ENCODE results near the gene COL2A1. TPM values are rescaled to one million over a fixed set of nuclear protein-coding genes. Genes with fewer than 3 reads are reported as not detected.

The COL2A1 gene
- total RNA-seq, 1 experiment from 2014 or later: 10.8 TPM

GRCh38 chr12:48026060-48026827, 22.0 kb upstream of the COL2A1 start:
- H2AFZ ChIP-seq (ENCODE audit: low read length): no peak overlapping the region
- H3K14ac ChIP-seq (ENCODE audit: insufficient read depth, low read length): no peak overlapping the region
- no peak for DNase-seq
- WGBS (ENCODE audit: extremely low coverage, insufficient read length, low lambda C conversion rate): no CpG with 5 or more reads among the region's 7 CpGs
- H3K23me2 ChIP-seq (ENCODE audit: insufficient read length, low read depth, low read length, poor library complexity, severe bottlenecking): no peaks in the 10 kb centered on the region
- H4K20me1 ChIP-seq (ENCODE audit: control insufficient read depth, insufficient read depth, insufficient read length): peaks cover 2% of the 10 kb centered on the region
- H3K56ac ChIP-seq (ENCODE audit: insufficient read length, low read depth, low read length): no peak overlapping the region
- no peak overlapping the region for H2BK15ac ChIP-seq (ENCODE audit: low read depth, low read length)
- no peak overlapping the region for H4K5ac ChIP-seq (ENCODE audit: insufficient read length, low read depth, low read length)
- H4K91ac ChIP-seq (ENCODE audit: insufficient read length, low read depth, low read length): no peak overlapping the region
- no peak overlapping the region for H3K4me2 ChIP-seq (ENCODE audit: insufficient read depth, insufficient read length, low read length)
- H3K27ac ChIP-seq (ENCODE audit: insufficient read length, low read depth, low read length): no peak overlapping the region
- H2BK5ac ChIP-seq (ENCODE audit: insufficient read length, low read length): no peak overlapping the region
- Mint-ChIP-seq H3K27ac (no peak overlapping the region), H3K27me3 (ENCODE audit: low read depth) (peaks cover 100% of the 10 kb centered on the region), H3K4me1 (peaks cover 34 to 49% of the 10 kb centered on the region in 2 experiments), H3K9me3 (peaks cover 0 to under 1% of the 10 kb centered on the region in 2 experiments; a peak in 2 of 5 replicates), H3K4me3 (no peak overlapping the region), H3K36me3 (ENCODE audit: insufficient read depth in 1 of 3, low read depth in 3 of 3) (no peaks in the 10 kb centered on the region; a peak in 1 of 7 replicates)
- H3K23ac ChIP-seq (ENCODE audit: insufficient read length, low read depth, low read length): no peak overlapping the region
- TF ChIP-seq CTCF (conservative IDR thresholded peaks at IDR 0.05): no peak
- H3K18ac ChIP-seq (ENCODE audit: insufficient read length, low read depth, low read length): no peak overlapping the region
- H4K8ac ChIP-seq (replicated peaks; ENCODE audit: insufficient read length, low read depth, low read length): no peak overlapping the region
- no peak overlapping the region for H3K9ac ChIP-seq (ENCODE audit: extremely low read depth, insufficient read length, low read length)
- H2BK20ac ChIP-seq (ENCODE audit: low read depth, low read length, poor library complexity, severe bottlenecking): no peak overlapping the region
- H3K4ac ChIP-seq (ENCODE audit: low read depth, low read length): no peak overlapping the region
- no peak overlapping the region for H3T11ph ChIP-seq (ENCODE audit: low read length)
- H3K79me1 ChIP-seq (ENCODE audit: insufficient read depth, low read depth, low read length, poor library complexity, severe bottlenecking): no peaks in the 10 kb centered on the region
- H3K27me3 ChIP-seq (ENCODE audit: insufficient read depth, low read length): peaks cover 82% of the 10 kb centered on the region
- no peaks in the 10 kb centered on the region for H3K9me3 ChIP-seq (ENCODE audit: control insufficient read depth, low read depth, low read length)
- H2BK120ac ChIP-seq (ENCODE audit: low read depth, low read length, poor library complexity, severe bottlenecking): no peak overlapping the region
- no peak overlapping the region for H2AK5ac ChIP-seq (ENCODE audit: insufficient read length, low read length)
- H3K79me2 ChIP-seq (ENCODE audit: insufficient read depth, low read length): no peaks in the 10 kb centered on the region
- no peak overlapping the region for H2BK12ac ChIP-seq (ENCODE audit: insufficient read length, low read depth, low read length)
- H3K4me1 ChIP-seq (ENCODE audit: insufficient read depth, low read length): no peaks in the 10 kb centered on the region

Measured in H9 (cell line).